HCT116 (cell line): ENCODE results near the gene SEMA5B. TPM values are rescaled to one million over a fixed set of nuclear protein-coding genes. Genes with fewer than 3 reads are reported as not detected.

Source experiments
- ATAC-seq: fragments of 200-7000 bp; cut with Tn5 transposase; 2 replicates; pipeline ENCODE4 v1.9.1; 2020; ENCODE audit warnings: mild to moderate bottlenecking, moderate library complexity
- BruUV-seq: library from RNA; stranded (reverse); fragments of 400-500 nt; replicated peaks from 2 replicates; lab custom pipeline; 2021; lab: Mats Ljungman, UMichigan
- CTCF ChIA-PET: fragments of 300-600 bp; sonication (Branson Sonifier 250); formaldehyde crosslinking; loops from one replicate; lab custom pipeline; 2021; ENCODE audit warnings: antibody characterized with exemption; lab: Charles Lee
- POLR2A ChIA-PET: fragments of 300-600, 350-600 bp; sonication (Branson Sonifier 250); formaldehyde crosslinking; loops from one replicate; lab custom pipeline; 2021; ENCODE audit warnings: antibody characterized with exemption; lab: Charles Lee
- RAD21 ChIA-PET, 2 experiments: fragments of 300-600 bp; sonication (Branson Sonifier 250); formaldehyde crosslinking; loops; one replicate each; lab custom pipeline; 2023; ENCODE audit warnings: low total read pairs in 2 of 2; ENCODE audit not compliant: uncharacterized antibody in 2 of 2, unreplicated experiment in 2 of 2, low non-redundant PET in 1 of 2; lab: Charles Lee
- DNase-seq: peaks from one replicate; pipeline ENCODE4 v3.0.0-alpha.2; 2010; ENCODE audit warnings: low read depth, low spot score
- H2AFZ ChIP-seq: fragments of 200-600 bp; shearing (Covaris generic), sonication (generic); 2 replicates; pipeline ENCODE4 v1.6.1; 2017; ENCODE audit warnings: low read depth, mixed run types, mixed read lengths, antibody characterized with exemption, low read length; ENCODE audit not compliant: poor library complexity, severe bottlenecking
- H3K27ac ChIP-seq: 2 replicates; pipeline ENCODE4 v1.5.1; 2012; ENCODE audit warnings: low read depth, low read length
- H3K27me3 ChIP-seq: fragments of 200-600 bp; sonication (generic); 2 replicates; pipeline ENCODE4 v1.6.1; 2016; ENCODE audit warnings: mixed run types, low read length, mixed read lengths; ENCODE audit not compliant: insufficient read depth
- H3K36me3 ChIP-seq, 2 experiments: fragments of 200-500 bp in 1 of 2; fragments of 200-600 bp in 1 of 2; sonication (Bioruptor generic) in 1 of 2; sonication (generic) in 1 of 2; 2 replicates each; pipeline versions ENCODE4 v1.5.1 to v1.6.1; 2014 to 2016; ENCODE audit warnings: low read length in 2 of 2, inconsistent platforms in 1 of 2, mixed read lengths in 1 of 2, mixed run types in 1 of 2; ENCODE audit not compliant: insufficient read depth in 2 of 2, control insufficient read depth in 1 of 2
- H3K4me1 ChIP-seq, 2 experiments: fragments of 200-600 bp in 1 of 2; sonication (generic) in 1 of 2; 2 replicates each; pipeline versions ENCODE4 v1.5.1 to v1.6.1; 2012 to 2017; ENCODE audit warnings: low read length in 2 of 2, inconsistent platforms in 1 of 2, mild to moderate bottlenecking in 1 of 2, mixed read lengths in 1 of 2, mixed run types in 1 of 2, moderate library complexity in 1 of 2; ENCODE audit not compliant: insufficient read depth in 2 of 2, control insufficient read depth in 1 of 2
- H3K4me2 ChIP-seq: fragments of 200-600 bp; sonication (generic); 2 replicates; pipeline ENCODE4 v1.6.1; 2017; ENCODE audit warnings: mixed run types, low read length, mixed read lengths
- H3K4me3 ChIP-seq, 2 experiments: fragments of 200-600 bp in 1 of 2; sonication (generic) in 1 of 2; replicated peaks in 1 of 2; 2 replicates each; pipeline ENCODE4 v1.5.1; 2011 to 2016; ENCODE audit warnings: low read length in 2 of 2, control low read depth in 1 of 2, low read depth in 1 of 2, mild to moderate bottlenecking in 1 of 2, mixed read lengths in 1 of 2, mixed run types in 1 of 2
- H3K79me2 ChIP-seq: fragments of 200-600 bp; sonication (generic); 2 replicates; pipeline ENCODE4 v1.6.1; 2017; ENCODE audit warnings: mild to moderate bottlenecking, mixed run types, low read length, moderate library complexity, mixed read lengths; ENCODE audit not compliant: insufficient read depth
- H3K9ac ChIP-seq: fragments of 200-600 bp; sonication (generic); 2 replicates; pipeline ENCODE4 v1.6.1; 2016; ENCODE audit warnings: low read length, mixed read lengths
- H3K9me2 ChIP-seq: fragments of 200-600 bp; sonication (generic), shearing (Covaris generic); 2 replicates; pipeline ENCODE4 v1.6.1; 2017; ENCODE audit warnings: mixed run types, mild to moderate bottlenecking, moderate library complexity; ENCODE audit not compliant: insufficient read depth
- H3K9me3 ChIP-seq, 2 experiments: fragments of 200-500 bp in 1 of 2; fragments of 200-600 bp in 1 of 2; sonication (Bioruptor generic) in 1 of 2; sonication (generic) in 1 of 2; 2 replicates each; pipeline ENCODE4 v1.6.1; 2014 to 2017; ENCODE audit warnings: low read length in 2 of 2, mixed read lengths in 2 of 2, inconsistent platforms in 1 of 2, low read depth in 1 of 2, mild to moderate bottlenecking in 1 of 2, mixed run types in 1 of 2, moderate library complexity in 1 of 2; ENCODE audit not compliant: control insufficient read depth in 1 of 2, insufficient read depth in 1 of 2
- H4K20me1 ChIP-seq: fragments of 200-600 bp; sonication (generic), shearing (Covaris generic); 2 replicates; pipeline ENCODE4 v1.6.1; 2017; ENCODE audit warnings: mixed run types, mild to moderate bottlenecking, moderate library complexity; ENCODE audit not compliant: insufficient read depth
- CBX3 ChIP-seq: IDR thresholded peaks from 2 replicates; pipeline ENCODE4 v1.6.1; 2012; ENCODE audit warnings: low read depth
- CEBPB ChIP-seq: IDR thresholded peaks from 2 replicates; pipeline ENCODE4 v1.6.1; 2012; ENCODE audit warnings: low read depth
- EGR1 ChIP-seq: IDR thresholded peaks from 2 replicates; pipeline ENCODE4 v1.6.1; 2012; ENCODE audit warnings: low read depth
- ELF1 ChIP-seq: IDR thresholded peaks from 2 replicates; pipeline ENCODE4 v1.6.1; 2012; ENCODE audit warnings: low read depth, borderline replicate concordance
- EZH2 ChIP-seq: fragments of 200-600 bp; sonication (generic); IDR thresholded peaks from 2 replicates; pipeline ENCODE4 v1.6.1; 2017; ENCODE audit warnings: antibody characterized with exemption, mixed run types
- EZH2phosphoT487 ChIP-seq: fragments of 200-600 bp; IDR thresholded peaks from 2 replicates; pipeline ENCODE4 v1.6.1; 2018; ENCODE audit warnings: antibody characterized with exemption, borderline replicate concordance
- FOSL1 ChIP-seq: IDR thresholded peaks from 2 replicates; pipeline ENCODE4 v1.6.1; 2012; ENCODE audit warnings: low read depth
- JUND ChIP-seq: IDR thresholded peaks from 2 replicates; pipeline ENCODE4 v1.6.1; 2012
- POLR2AphosphoS5 ChIP-seq: IDR thresholded peaks from 2 replicates; pipeline ENCODE4 v1.6.1; 2011; ENCODE audit warnings: mild to moderate bottlenecking, low read depth, low read length, moderate library complexity
- RAD21 ChIP-seq: IDR thresholded peaks from 2 replicates; pipeline ENCODE4 v1.6.1; 2012; ENCODE audit warnings: low read depth, mild to moderate bottlenecking
- SIN3A ChIP-seq: IDR thresholded peaks from 2 replicates; pipeline ENCODE4 v1.6.1; 2012; ENCODE audit warnings: low read depth
- SP1 ChIP-seq: IDR thresholded peaks from 2 replicates; pipeline ENCODE4 v1.6.1; 2012; ENCODE audit warnings: low read depth
- SRF ChIP-seq: IDR thresholded peaks from 2 replicates; pipeline ENCODE4 v1.6.1; 2012; ENCODE audit warnings: low read depth
- TCF7L2 ChIP-seq: IDR thresholded peaks from 2 replicates; pipeline ENCODE4 v1.7.0; 2011; ENCODE audit warnings: borderline replicate concordance, inconsistent platforms; ENCODE audit not compliant: insufficient read depth, insufficient read length; ENCODE audit errors: extremely low read depth
- YY1 ChIP-seq: IDR thresholded peaks from 2 replicates; pipeline ENCODE4 v1.6.1; 2011; ENCODE audit warnings: low read length, low read depth, moderate library complexity, mild to moderate bottlenecking; ENCODE audit not compliant: insufficient replicate concordance; ENCODE audit errors: extremely low read depth
- ZNF274 ChIP-seq: fragments of 200-500 bp; sonication (Bioruptor generic); IDR thresholded peaks from 2 replicates; pipeline ENCODE4 v1.6.1; 2014; ENCODE audit warnings: mild to moderate bottlenecking, low read depth, low read length, inconsistent platforms
- intact Hi-C: fragments of 100-400 bp; cut with micrococcal nuclease; formaldehyde crosslinking; loops from 2 replicates; pipeline ENCODE4 v1.10.0; 2022
- total RNA-seq: library from RNA; stranded (reverse); gene quantifications from one replicate; pipeline ENCODE4 v1.2.1, GENCODE V29; 2021; ENCODE audit not compliant: unreplicated experiment
- TF ChIP-seq, protein P1 (sequence below): IDR thresholded peaks from 2 replicates; pipeline ENCODE4 v1.6.1; 2012; ENCODE audit warnings: low read depth

Gene SEMA5B
- total RNA-seq, 1 experiment from 2014 or later: 0.15 TPM

DNA sequence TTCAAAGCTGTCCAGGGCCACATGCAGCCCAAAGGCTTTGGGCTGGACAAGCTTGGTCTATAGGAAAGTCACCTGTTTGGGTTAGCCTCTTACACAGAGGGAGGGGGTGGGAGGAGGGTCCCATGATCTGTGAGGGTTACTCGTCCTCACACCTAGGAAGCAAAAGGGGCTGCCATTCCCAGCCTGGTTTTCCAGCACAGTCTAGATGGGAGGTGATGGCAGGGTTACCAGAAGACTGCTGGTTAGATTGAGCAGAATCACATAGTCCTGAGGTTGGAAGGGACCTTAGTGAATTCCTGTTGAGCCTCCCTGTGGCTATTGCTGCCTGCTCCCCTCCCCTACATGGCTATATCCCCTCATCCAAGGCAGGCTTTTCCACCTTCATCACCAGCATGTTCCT lies 101.8 kb downstream of the SEMA5B start:
- BruUV-seq: no TSS peak

More for the DNA sequence above, 101.8 kb downstream of the SEMA5B start:
- CTCF ChIA-PET: no interaction called here
- H3K4me2 ChIP-seq: no peak overlapping the region
- ATAC-seq (no peak), DNase-seq (no peak)
- no peak overlapping the region for H3K9ac ChIP-seq
- TF ChIP-seq ZNF274 (no peak), SRF (no peak), EZH2 (no peak), TCF7L2 (no peak), FOSL1 (no peak), POLR2AphosphoS5 (no peak), JUND (no peak), RAD21 (no peak), EZH2phosphoT487 (no peak), SP1 (no peak), ELF1 (no peak), CEBPB (no peak), CBX3 (no peak), YY1 (no peak), SIN3A (no peak), EGR1 (no peak)
- TF ChIP-seq, protein P1, sequence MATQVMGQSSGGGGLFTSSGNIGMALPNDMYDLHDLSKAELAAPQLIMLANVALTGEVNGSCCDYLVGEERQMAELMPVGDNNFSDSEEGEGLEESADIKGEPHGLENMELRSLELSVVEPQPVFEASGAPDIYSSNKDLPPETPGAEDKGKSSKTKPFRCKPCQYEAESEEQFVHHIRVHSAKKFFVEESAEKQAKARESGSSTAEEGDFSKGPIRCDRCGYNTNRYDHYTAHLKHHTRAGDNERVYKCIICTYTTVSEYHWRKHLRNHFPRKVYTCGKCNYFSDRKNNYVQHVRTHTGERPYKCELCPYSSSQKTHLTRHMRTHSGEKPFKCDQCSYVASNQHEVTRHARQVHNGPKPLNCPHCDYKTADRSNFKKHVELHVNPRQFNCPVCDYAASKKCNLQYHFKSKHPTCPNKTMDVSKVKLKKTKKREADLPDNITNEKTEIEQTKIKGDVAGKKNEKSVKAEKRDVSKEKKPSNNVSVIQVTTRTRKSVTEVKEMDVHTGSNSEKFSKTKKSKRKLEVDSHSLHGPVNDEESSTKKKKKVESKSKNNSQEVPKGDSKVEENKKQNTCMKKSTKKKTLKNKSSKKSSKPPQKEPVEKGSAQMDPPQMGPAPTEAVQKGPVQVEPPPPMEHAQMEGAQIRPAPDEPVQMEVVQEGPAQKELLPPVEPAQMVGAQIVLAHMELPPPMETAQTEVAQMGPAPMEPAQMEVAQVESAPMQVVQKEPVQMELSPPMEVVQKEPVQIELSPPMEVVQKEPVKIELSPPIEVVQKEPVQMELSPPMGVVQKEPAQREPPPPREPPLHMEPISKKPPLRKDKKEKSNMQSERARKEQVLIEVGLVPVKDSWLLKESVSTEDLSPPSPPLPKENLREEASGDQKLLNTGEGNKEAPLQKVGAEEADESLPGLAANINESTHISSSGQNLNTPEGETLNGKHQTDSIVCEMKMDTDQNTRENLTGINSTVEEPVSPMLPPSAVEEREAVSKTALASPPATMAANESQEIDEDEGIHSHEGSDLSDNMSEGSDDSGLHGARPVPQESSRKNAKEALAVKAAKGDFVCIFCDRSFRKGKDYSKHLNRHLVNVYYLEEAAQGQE: no peak
- no peaks in the 10 kb centered on the region for H3K36me3 ChIP-seq
- POLR2A ChIA-PET: no interaction called here
- H3K27ac ChIP-seq: no peak overlapping the region
- RAD21 ChIA-PET: no interaction called here
- H4K20me1 ChIP-seq: no peaks in the 10 kb centered on the region
- 0 out of 2 replicates have a peak, but pooled peaks cover 3% of the 10 kb centered on the region for H3K27me3 ChIP-seq
- H3K9me3 ChIP-seq: no peaks in the 10 kb centered on the region
- no peaks in the 10 kb centered on the region for H3K9me2 ChIP-seq
- no peak overlapping the region for H3K4me3 ChIP-seq
- H3K4me1 ChIP-seq: no peaks in the 10 kb centered on the region
- H3K79me2 ChIP-seq: no peaks in the 10 kb centered on the region
- H2AFZ ChIP-seq: no peak overlapping the region
- intact Hi-C loops: no loop called here
